GM23338 (cell line): Measurements from ENCODE around the gene ID4. TPM values are rescaled to one million over a fixed set of nuclear protein-coding genes. Genes with fewer than 3 reads are reported as not detected.

ENCODE experiments used
- ATAC-seq: fragments of 200-7000 bp; cut with Tn5 transposase; 3 replicates; pipeline ENCODE4 v1.9.1; 2020
- DNase-seq: peaks from one replicate; pipeline ENCODE4 v3.0.0-alpha.2; 2015; ENCODE audit warnings: low spot score
- H2AFZ ChIP-seq: fragments of 200-600 bp; sonication (generic); 2 replicates; pipeline ENCODE4 v1.8.0; 2016; ENCODE audit warnings: antibody characterized with exemption, mild to moderate bottlenecking, moderate library complexity
- H3F3A ChIP-seq: fragments of 200-600 bp; sonication (generic); replicated peaks from 2 replicates; pipeline ENCODE4 v1.8.0; 2017; ENCODE audit warnings: antibody characterized with exemption, mixed run types, low read depth
- H3K27ac ChIP-seq: fragments of 200-600 bp; sonication (generic); 2 replicates; pipeline ENCODE4 v1.6.1; 2016; ENCODE audit warnings: low read depth
- H3K27me3 ChIP-seq: fragments of 200-600 bp; sonication (generic); 2 replicates; pipeline ENCODE4 v1.8.0; 2016; ENCODE audit warnings: mild to moderate bottlenecking, mixed run types, moderate library complexity; ENCODE audit not compliant: insufficient read depth
- H3K36me3 ChIP-seq: fragments of 200-600 bp; sonication (generic); 2 replicates; pipeline ENCODE4 v1.8.0; 2016; ENCODE audit warnings: mild to moderate bottlenecking; ENCODE audit not compliant: insufficient read depth
- H3K4me1 ChIP-seq: fragments of 200-600 bp; sonication (generic); 2 replicates; pipeline ENCODE4 v1.8.0; 2016; ENCODE audit warnings: mild to moderate bottlenecking, moderate library complexity; ENCODE audit not compliant: insufficient read depth
- H3K4me2 ChIP-seq: fragments of 200-600 bp; sonication (generic); 2 replicates; pipeline ENCODE4 v1.7.1; 2017; ENCODE audit warnings: mixed run types
- H3K4me3 ChIP-seq: fragments of 200-600 bp; sonication (generic); 2 replicates; pipeline ENCODE4 v1.6.1; 2016; ENCODE audit warnings: mixed run types
- H3K79me2 ChIP-seq: fragments of 200-600 bp; sonication (generic); replicated peaks from 2 replicates; pipeline ENCODE4 v1.8.0; 2017; ENCODE audit warnings: mild to moderate bottlenecking; ENCODE audit not compliant: insufficient read depth
- H3K9me2 ChIP-seq: fragments of 200-600 bp; sonication (generic); 2 replicates; pipeline ENCODE4 v1.8.0; 2017; ENCODE audit not compliant: insufficient read depth
- H4K20me1 ChIP-seq: fragments of 200-600 bp; sonication (generic); replicated peaks from 2 replicates; pipeline ENCODE4 v1.8.0; 2017; ENCODE audit warnings: mild to moderate bottlenecking; ENCODE audit not compliant: insufficient read depth
- H3K27ac Mint-ChIP-seq: 2 replicates; pipeline ENCODE4 v1.8.0; 2020; ENCODE audit warnings: inconsistent platforms, mild to moderate bottlenecking, moderate library complexity, mixed read lengths
- H3K27me3 Mint-ChIP-seq: 3 replicates; pipeline ENCODE4 v1.8.0; 2022; ENCODE audit warnings: low read depth, mild to moderate bottlenecking, moderate library complexity, mixed read lengths, inconsistent platforms; ENCODE audit not compliant: insufficient read depth, poor library complexity
- H3K36me3 Mint-ChIP-seq: 3 replicates; pipeline ENCODE4 v1.8.0; 2021; ENCODE audit warnings: low read depth, mild to moderate bottlenecking, inconsistent platforms, moderate library complexity, mixed read lengths
- H3K4me1 Mint-ChIP-seq: 3 replicates; pipeline ENCODE4 v1.8.0; 2020; ENCODE audit warnings: mild to moderate bottlenecking, inconsistent platforms, mixed read lengths
- H3K4me3 Mint-ChIP-seq: 3 replicates; pipeline ENCODE4 v1.8.0; 2021; ENCODE audit warnings: moderate library complexity, mild to moderate bottlenecking, inconsistent platforms, mixed read lengths
- H3K9me3 Mint-ChIP-seq: 3 replicates; pipeline ENCODE4 v1.8.0; 2020; ENCODE audit warnings: moderate library complexity, mild to moderate bottlenecking, inconsistent platforms, mixed read lengths
- CTCF ChIP-seq, 2 experiments: fragments of 200-600 bp in 1 of 2; sonication (generic) in 1 of 2; conservative IDR thresholded peaks; 2 replicates each; pipeline versions ENCODE4 v1.5.1 to v1.6.1; 2016 to 2017; ENCODE audit warnings: antibody characterized with exemption in 2 of 2, low read depth in 2 of 2, mild to moderate bottlenecking in 2 of 2, moderate library complexity in 1 of 2
- EZH2 ChIP-seq: fragments of 200-600 bp; sonication (generic); IDR thresholded peaks from one replicate; pipeline ENCODE4 v1.8.0; 2017; ENCODE audit warnings: antibody characterized with exemption, mild to moderate bottlenecking, low read depth; ENCODE audit not compliant: unreplicated experiment
- JUNB ChIP-seq: IDR thresholded peaks from one replicate; pipeline ENCODE4 v1.6.1; 2016; ENCODE audit warnings: antibody characterized with exemption; ENCODE audit not compliant: unreplicated experiment
- NANOG ChIP-seq: IDR thresholded peaks from 2 replicates; pipeline ENCODE4 v1.6.1; 2016; ENCODE audit warnings: antibody characterized with exemption, borderline replicate concordance
- REST ChIP-seq: IDR thresholded peaks from one replicate; pipeline ENCODE4 v1.6.1; 2018; ENCODE audit warnings: antibody characterized with exemption; ENCODE audit not compliant: unreplicated experiment
- ZNF114 ChIP-seq: fragments of 250-450 bp; sonication (Bioruptor Pico); IDR thresholded peaks from 2 replicates; pipeline ENCODE4 v1.5.0; 2020; ENCODE audit warnings: mild to moderate bottlenecking, moderate library complexity
- ZNF331 ChIP-seq: fragments of 250-450 bp; sonication (Bioruptor Pico); IDR thresholded peaks from 2 replicates; pipeline ENCODE4 v1.5.0; 2020; ENCODE audit warnings: low read depth, mild to moderate bottlenecking, moderate library complexity
- ZNF462 ChIP-seq: fragments of 250-450 bp; sonication (Bioruptor Pico); IDR thresholded peaks from 2 replicates; pipeline ENCODE4 v1.5.0; 2020; ENCODE audit warnings: mild to moderate bottlenecking, moderate library complexity
- polyA plus RNA-seq: library from polyadenylated mRNA; unstranded; fragments of >200 nt; fragmentation: Nextera tagmentation; extraction: Ambion mirVana; gene quantifications from 2 replicates; pipeline ENCODE4 v1.2.1, GENCODE V29; 2016
- total RNA-seq: library from RNA; depleted of rRNA; stranded (reverse); fragments of >200 nt; shearing (Covaris generic); gene quantifications from 2 replicates; pipeline ENCODE4 v1.2.3, GENCODE V29; 2014

Gene ID4
- total and polyA plus RNA-seq, 2 experiments from 2014 or later, result 3.7 to 7.0 TPM

GRCh38 chr6:19869464-19869863 is 32.3 kb downstream of the ID4 start:
- Mint-ChIP-seq H3K9me3 (no peaks in the 10 kb centered on the region; the same call in 2 of the 3 replicates), H3K27ac (no peak overlapping the region), H3K4me1 (peaks cover 8% of the 10 kb centered on the region), H3K4me3 (no peak overlapping the region), H3K27me3 (no peaks in the 10 kb centered on the region), H3K36me3 (no peaks in the 10 kb centered on the region)
- Histone ChIP-seq H3K4me3 (no peak overlapping the region), H4K20me1 (no peaks in the 10 kb centered on the region), H3K36me3 (no peaks in the 10 kb centered on the region), H3K4me2 (no peak overlapping the region), H2AFZ (no peak overlapping the region), H3K27me3 (no peaks in the 10 kb centered on the region), H3K4me1 (no peaks in the 10 kb centered on the region; the same call in 1 of the 2 replicates), H3F3A (no peaks in the 10 kb centered on the region), H3K9me2 (no peaks in the 10 kb centered on the region), H3K27ac (no peak overlapping the region), H3K79me2 (no peaks in the 10 kb centered on the region)
- DNase-seq, result peak; percentile 49
- no peak for ATAC-seq
- TF ChIP-seq REST (no peak), CTCF (conservative IDR thresholded peaks at IDR 0.05; ENCODE audit: low read depth in 2 of 2) (peak; percentile 39 to 75)

GRCh38 chr6:19870322-19870721 is 33.2 kb downstream of the ID4 start:
- Histone ChIP-seq H3K4me3 (no peak overlapping the region), H3K27ac (no peak overlapping the region), H3K4me1 (no peaks in the 10 kb centered on the region; the same call in 1 of the 2 replicates), H3K27me3 (no peaks in the 10 kb centered on the region), H3K79me2 (no peaks in the 10 kb centered on the region), H2AFZ (no peak overlapping the region), H3K36me3 (no peaks in the 10 kb centered on the region), H3K9me2 (no peaks in the 10 kb centered on the region), H3F3A (no peaks in the 10 kb centered on the region), H3K4me2 (no peak overlapping the region), H4K20me1 (no peaks in the 10 kb centered on the region)
- no peak overlapping the region for H3K4me3 Mint-ChIP-seq
- ATAC-seq (no peak), DNase-seq (no peak)
- H3K36me3 Mint-ChIP-seq, result no peaks in the 10 kb centered on the region
- H3K9me3 Mint-ChIP-seq, result no peaks in the 10 kb centered on the region; the same call in 2 of the 3 replicates
- H3K27me3 Mint-ChIP-seq, result no peaks in the 10 kb centered on the region
- peaks cover 8% of the 10 kb centered on the region for H3K4me1 Mint-ChIP-seq
- no peak overlapping the region for H3K27ac Mint-ChIP-seq
- TF ChIP-seq NANOG (no peak), ZNF114 (CRISPR knock-in tag) (no peak), JUNB (no peak), ZNF462 (CRISPR knock-in tag) (no peak), ZNF331 (no peak), EZH2 (no peak)
